ENCODE results near the gene KLHDC4. TPM values are rescaled to one million over a fixed set of nuclear protein-coding genes. Genes with fewer than 3 reads are reported as not detected.

Gene KLHDC4
- total and polyA plus RNA-seq, 2 of the 4 experiments (the other 2 are of a cell fraction): 13.6 to 19.0 TPM

GRCh38 chr16:87722590-87723225 lies 43.1 kb downstream of the KLHDC4 start:
- Histone ChIP-seq H4K5ac (ENCODE audit: low read depth, low read length) (no peak overlapping the region), H3K9ac (ENCODE audit: low read depth, low read length) (no peak overlapping the region), H3K27ac (ENCODE audit: insufficient read depth, low read length) (no peak overlapping the region), H3K4me2 (ENCODE audit: low read depth, low read length) (no peak overlapping the region), H3K4me1 (ENCODE audit: control insufficient read depth, insufficient read depth, low read length) (peaks cover 8% of the 10 kb centered on the region; the same call in 1 of the 2 replicates), H3K23ac (ENCODE audit: low read depth, low read length) (no peak overlapping the region), H3K4me3 (ENCODE audit: insufficient read depth, low read depth, low read length) (no peak overlapping the region), H4K91ac (ENCODE audit: insufficient read depth, low read depth, low read length) (no peak overlapping the region), H3K56ac (ENCODE audit: extremely low read depth, insufficient read depth, low read length) (no peak overlapping the region), H2BK120ac (ENCODE audit: low read depth, low read length) (no peak overlapping the region), H2BK20ac (ENCODE audit: low read depth, low read length) (no peak overlapping the region), H3K9me1 (ENCODE audit: insufficient read depth, low read length) (peaks cover 12% of the 10 kb centered on the region; the same call in 1 of the 2 replicates), H4K8ac (ENCODE audit: low read depth in 2 of 2, low read length in 2 of 2) (no peak overlapping the region), H2AFZ (replicated peaks; ENCODE audit: low read length, poor library complexity) (no peak overlapping the region), H2AK9ac (replicated peaks; ENCODE audit: low read depth, low read length, poor library complexity) (no peak overlapping the region), H3K18ac (ENCODE audit: low read depth, low read length) (no peak overlapping the region), H3K36me3 (ENCODE audit: control insufficient read depth, insufficient read depth, low read length) (0 out of 2 replicates have a peak, but pooled peaks cover 4% of the 10 kb centered on the region), H3K14ac (replicated peaks; ENCODE audit: low read depth, low read length) (no peak overlapping the region), H2AK5ac (ENCODE audit: low read depth, low read length) (no peak overlapping the region), H3K27me3 (ENCODE audit: control insufficient read depth, insufficient read depth, low read length) (no peaks in the 10 kb centered on the region), H3K79me1 (ENCODE audit: low read depth in 1 of 2, low read length in 2 of 2) (peaks cover 11 to 38% of the 10 kb centered on the region in 2 experiments; a peak in 3 of 4 replicates), H3K4ac (ENCODE audit: low read depth, low read length) (no peak overlapping the region), H2BK5ac (ENCODE audit: low read depth, low read length, poor library complexity, severe bottlenecking) (no peak overlapping the region), H3K9me3 (ENCODE audit: control insufficient read depth, insufficient read depth, low read length) (no peaks in the 10 kb centered on the region), H2BK15ac (ENCODE audit: low read depth, low read length) (no peak overlapping the region), H4K20me1 (ENCODE audit: insufficient read depth, low read length) (peaks cover 29% of the 10 kb centered on the region)
- no TSS peak for BruUV-seq (replicated peaks)
- WGBS, 2 experiments (ENCODE audit: extremely low coverage in 2 of 2, insufficient read length in 1 of 2): 93% methylated on average over 5 of the region's 19 CpGs; no CpG with 5 or more reads in 1 of the 2 experiments
- no peak for DNase-seq
- dilution Hi-C loops (cut with HindIII; ENCODE audit: low sequenced_read_pairs, unreplicated experiment): no loop called here
- no peak for ATAC-seq (ENCODE audit: low read depth)
- no peak for TF ChIP-seq RCOR1 (IDR thresholded peaks at IDR 0.05; ENCODE audit: insufficient replicate concordance, low read length)
- TF ChIP-seq FOS (IDR thresholded peaks at IDR 0.05; ENCODE audit: low read depth, low read length): no peak
- no peak for TF ChIP-seq MAFK (IDR thresholded peaks at IDR 0.05; ENCODE audit: low read depth, low read length)
- no peak for TF ChIP-seq CTCF (conservative IDR thresholded peaks at IDR 0.05; ENCODE audit: low read depth, low read length)
- intact Hi-C loops (cut with micrococcal nuclease): no loop called here
- CTCF ChIA-PET: no interaction called here
- in situ Hi-C loops (cut with MboI; ENCODE audit: low sequenced_read_pairs): no loop called here
- POLR2A ChIA-PET (ENCODE audit: unreplicated experiment): no interaction called here

Data from IMR-90 (cell line).